GM21528 (cell line): ENCODE measurements around the gene FGFRL1.
"Not testable (repeated sequence)": the region's sequence is repeated elsewhere in the genome, so short reads cannot be mapped to it uniquely, and the experiment has no call there.

Experiments used
- ATAC-seq: cut with Tn5 transposase; IDR thresholded peaks from one replicate; pipeline ENCODE4 v1.9.1; 2021; ENCODE audit warnings: mild to moderate bottlenecking, moderate library complexity; ENCODE audit not compliant: unreplicated experiment, low FRiP score

The FGFRL1 gene

DNA sequence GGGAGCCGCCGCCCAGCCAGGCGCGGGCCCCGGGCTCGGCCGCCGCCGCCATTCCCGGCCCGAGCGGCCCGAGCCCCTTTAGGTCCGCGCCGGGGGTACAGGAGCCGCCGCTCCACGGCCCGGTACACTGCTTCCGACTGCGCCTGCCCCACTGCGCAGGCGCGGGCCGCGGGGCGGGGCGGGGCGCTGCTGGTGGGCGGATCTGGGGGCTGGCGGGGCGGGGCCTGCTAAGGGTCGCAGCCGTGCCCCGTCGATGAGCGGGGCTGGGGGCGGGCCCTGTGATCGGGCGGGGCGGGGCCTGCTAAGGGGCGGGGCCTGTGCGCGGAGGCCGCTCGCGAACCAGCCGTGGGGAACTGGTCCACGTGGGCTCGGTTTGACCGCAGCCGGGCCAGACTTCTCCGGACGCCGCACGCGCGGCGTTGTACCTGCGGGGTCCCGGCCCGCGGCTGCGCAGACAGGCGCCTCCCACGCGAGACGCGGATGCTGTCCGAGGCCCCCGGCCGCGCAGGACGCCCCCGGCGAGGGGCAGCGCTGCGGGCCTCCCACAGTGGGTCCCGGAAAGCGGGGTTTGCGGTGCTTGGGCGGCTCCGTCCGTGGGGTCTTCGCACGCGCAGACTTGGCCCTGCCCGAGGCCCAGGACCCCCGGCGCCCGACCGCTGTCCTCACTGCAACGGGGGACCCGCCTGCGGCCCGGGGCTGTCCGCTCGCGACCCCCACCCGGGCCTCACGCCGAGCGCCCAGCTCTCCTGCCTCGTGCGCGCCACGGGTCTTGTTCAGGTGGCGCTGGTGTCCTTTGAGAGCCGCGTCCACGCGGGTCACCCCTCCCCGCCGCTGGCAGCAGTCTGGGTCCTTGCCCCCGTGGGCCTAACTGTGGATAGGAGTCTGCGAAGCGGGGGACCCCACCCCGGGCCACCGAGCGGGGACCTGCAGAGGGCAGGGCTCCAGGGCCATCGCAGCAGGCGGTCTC, 37.7 kb upstream of the FGFRL1 start, which contains the start of gene DGKQ:
TSS of gene DGKQ (minus strand) at position 139 of the 967 bp plus-strand sequence. CDS start at position 52, 87 bp downstream.
- peak; percentile 62 for ATAC-seq

DNA sequence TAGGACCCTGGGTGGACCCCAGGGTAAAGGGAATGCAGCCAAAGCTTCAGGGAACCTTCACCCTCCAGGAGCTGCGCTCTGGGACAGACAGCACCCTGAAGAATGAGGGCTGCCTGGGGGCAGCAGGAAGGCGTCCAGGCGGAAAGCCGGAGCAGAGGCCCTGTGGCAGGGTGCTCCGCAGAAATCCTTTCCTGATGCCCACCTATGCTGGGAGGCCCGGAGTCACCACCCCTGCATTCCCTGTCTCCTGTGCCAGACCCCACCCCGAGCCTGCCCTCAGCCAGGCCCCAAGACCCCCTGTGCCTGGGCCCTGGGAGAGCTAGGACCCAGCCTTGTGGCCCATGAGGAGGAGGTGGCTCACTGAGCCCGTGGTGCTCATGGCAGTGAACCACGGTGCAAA, 36.8 kb upstream of the FGFRL1 start:
- ATAC-seq = no peak

DNA sequence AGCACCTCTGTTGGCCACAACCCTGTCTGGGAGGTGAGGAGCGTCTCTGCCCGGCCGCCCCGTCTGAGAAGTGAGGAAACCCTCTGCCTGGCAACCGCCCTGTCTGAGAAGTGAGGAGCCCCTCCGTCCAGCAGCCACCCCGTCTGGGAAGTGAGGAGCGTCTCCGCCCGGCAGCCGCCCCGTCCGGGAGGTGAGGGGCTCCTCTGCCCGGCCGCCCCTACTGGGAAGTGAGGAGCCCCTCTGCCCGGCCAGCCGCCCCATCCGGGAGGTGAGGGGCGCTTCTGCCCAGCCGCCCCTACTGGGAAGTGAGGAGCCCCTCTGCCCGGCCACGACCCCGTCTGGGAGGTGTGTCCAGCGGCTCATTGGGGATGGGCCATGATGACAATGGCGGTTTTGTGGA, 35.4 kb upstream of the FGFRL1 start:
- not testable (repeated sequence) for ATAC-seq

DNA sequence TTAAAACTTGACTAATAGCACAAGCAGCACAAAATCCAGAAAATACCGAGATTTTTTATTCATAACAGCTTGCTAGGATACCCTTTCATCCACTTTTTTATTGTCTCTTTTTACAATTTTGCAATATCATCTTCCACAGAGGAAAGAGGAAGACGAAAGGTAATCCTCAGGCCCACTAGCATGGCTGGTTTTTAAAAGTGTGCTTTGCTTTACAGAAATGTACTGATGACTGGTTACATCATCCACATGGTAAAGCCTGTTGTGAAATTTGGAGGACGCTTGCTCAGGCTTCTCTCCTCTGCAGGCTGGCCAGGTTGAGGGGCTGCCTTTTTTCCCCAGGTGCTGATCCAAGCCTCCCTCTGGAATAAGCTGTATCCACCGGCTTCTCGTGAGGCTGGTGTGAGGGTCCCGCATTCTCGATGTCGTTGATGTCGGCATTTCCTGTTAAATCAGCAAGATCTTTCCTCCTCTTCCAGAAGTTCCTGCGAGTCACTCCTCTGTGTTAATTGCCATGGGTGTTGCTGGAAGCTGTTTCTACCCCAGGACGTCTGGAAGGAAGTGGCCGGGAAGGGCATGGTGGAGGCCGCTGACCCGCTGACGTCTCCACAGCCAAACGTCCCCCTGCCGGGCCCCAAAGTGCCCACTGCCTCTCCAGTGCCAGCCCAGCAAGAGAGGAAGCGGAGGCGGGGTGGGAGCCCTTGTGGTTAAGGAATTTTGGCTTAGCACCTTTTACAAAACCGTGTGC, 32.3 kb upstream of the FGFRL1 start:
- no peak for ATAC-seq

DNA sequence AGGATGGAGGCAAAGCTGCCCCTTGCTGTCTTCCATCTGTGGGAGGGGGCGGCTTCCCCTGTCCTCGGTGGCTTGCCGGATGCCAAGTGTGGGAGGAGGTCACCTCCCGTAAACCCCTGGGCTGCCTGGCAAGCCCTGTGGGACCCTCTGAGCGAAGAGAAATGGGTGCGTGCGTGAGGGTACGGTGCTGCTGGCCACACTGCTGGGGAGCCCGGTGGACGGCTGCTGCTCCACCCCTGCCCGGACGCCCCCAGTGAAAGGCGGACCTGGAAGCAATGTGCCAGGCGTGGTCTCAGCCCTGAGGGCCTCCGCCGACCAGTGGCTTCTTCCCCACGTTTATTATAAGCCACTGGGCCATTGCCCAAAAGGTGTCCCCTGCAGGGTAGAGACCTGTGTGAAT, 29.1 kb upstream of the FGFRL1 start:
- ATAC-seq = no peak

DNA sequence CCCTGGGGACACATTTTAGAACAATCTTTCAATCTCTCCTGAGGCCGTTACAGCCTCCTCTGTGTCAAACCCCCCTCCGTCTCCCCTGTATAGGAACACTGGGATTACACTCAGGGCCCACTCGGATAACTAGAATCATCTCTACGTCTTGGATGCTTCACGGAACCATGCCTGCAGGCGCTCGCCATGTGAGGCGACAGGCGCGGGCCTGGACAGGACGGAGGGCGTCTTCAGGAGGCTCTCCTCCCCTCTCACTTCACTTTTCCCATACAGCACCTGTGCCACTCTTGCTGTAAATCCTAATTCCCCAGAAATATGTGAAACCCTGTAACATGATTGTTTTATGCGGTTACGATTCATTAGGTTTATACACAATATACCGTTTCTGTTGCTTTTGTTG, 28.6 kb upstream of the FGFRL1 start:
- no peak for ATAC-seq

DNA sequence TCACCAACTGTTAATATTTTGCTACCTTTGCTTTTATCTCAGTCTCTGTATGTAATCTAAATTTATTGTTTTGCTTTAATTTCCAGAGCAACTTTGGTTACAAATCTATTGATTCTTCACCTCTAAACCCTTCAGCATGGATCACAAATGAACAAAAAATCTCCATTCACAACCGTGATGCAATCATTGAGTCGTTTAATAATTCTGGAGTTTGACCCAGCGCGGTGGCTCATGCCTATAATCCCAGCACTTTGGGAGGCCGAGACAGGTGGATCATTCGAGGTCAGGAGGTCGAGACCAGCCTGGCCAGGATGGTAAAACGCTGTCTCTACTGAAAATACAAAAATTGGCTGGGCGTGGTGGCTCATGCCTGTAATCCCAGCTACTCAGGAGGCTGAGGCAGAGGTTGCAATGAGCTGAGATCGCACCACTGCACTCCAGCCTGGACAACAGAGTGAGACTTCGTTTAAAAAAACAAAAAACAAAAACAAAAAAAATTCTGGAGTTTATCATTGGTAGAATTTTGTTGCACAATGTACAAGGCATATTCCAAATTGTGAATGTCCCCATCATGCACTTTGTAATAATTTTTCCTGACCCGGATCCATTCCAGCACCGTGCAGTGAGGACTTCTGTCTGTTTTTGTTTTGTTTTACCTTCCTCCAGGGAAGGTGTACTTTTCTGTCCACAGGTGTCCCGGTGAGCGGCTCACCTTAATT, 26.9 kb upstream of the FGFRL1 start:
- ATAC-seq = no peak

DNA sequence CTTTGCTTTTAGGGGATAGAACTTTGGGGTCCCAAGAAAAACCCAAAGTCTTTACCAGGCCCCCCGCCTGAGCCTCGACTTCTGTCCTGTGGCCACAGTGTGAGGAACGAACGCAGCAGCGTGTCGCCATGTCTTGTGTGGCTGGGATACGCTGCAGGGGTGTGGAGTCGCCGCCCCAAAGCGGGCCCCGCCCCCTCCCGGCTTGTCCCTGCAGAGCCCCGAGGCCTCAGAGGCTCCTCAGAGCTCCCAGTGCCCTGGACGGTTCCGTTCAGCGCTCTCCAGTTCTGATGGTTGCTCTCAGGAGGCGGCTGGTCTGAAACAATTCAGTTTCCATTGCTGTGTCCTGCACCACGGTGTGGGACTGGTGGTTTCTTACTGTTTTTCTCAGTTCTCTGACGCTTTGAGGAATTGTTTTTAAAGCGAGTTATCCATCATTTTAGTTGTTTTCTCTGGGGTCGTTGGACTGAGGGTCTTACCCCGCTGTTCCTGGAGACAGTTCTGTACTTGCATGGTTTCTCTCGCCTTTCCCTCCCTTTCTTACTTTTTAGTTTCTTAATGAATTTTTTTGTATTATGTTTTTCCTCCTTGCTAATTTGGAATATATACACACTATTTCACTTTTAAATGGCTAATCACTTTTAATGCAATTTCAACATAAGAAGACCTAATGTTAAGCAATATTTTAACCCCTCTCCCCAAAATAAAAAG, 26.1 kb upstream of the FGFRL1 start:
- no peak for ATAC-seq

DNA sequence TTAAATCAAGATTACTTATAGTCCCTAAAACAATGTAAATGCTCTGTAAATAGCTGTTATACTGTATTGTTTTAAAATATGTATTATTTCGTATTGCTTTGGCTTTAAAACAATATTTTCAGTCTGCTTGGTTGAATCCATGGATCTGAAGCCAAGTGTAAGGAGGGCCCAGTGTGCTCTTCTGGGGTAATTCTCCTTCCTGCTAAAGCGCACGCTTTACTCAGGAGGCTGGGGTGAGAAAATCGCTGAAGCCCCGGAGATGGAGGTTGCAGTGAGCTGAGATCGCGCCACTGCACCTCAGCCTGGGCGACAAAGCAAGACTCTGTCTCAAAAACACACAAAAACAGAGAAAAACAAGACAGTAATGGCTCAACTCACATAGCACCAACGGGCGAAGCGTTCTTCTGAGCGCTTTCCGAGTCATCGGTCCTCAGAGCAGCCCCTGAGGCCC, 25.0 kb upstream of the FGFRL1 start:
- no peak for ATAC-seq

DNA sequence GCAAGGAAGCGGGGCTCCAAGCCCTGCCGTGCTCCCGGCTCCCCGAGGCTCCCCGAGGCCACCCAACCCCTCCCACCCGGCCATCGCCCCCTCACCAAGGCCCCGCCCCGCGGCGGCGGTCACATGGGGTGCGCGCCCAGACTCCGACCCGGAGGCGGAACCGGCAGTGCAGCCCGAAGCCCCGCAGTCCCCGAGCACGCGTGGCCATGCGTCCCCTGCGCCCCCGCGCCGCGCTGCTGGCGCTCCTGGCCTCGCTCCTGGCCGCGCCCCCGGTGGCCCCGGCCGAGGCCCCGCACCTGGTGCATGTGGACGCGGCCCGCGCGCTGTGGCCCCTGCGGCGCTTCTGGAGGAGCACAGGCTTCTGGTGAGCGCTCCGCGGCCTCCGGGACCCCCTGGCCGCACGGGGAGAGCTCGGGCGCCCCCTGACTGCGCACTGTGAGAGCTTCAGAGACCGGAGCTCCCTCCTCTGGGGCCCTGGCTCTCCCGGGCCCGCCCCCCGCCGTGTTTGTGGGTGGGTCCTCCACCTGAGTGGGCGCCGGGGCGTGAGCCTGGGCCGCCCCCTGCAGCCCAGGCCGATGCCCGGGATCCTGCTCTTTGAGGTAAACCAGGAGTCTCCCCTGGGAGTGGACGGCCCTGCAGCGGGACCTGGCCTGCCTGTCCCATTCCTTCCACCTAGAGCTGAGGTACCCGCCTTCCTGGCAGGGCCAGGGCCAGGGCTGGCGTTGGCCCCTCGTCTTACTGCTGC, 24.4 kb upstream of the FGFRL1 start, which contains the start of gene IDUA:
TSS of gene IDUA (plus strand) at position 166 of the 745 bp plus-strand sequence. CDS start at position 207, 41 bp downstream.
- peak; percentile 76 for ATAC-seq

DNA sequence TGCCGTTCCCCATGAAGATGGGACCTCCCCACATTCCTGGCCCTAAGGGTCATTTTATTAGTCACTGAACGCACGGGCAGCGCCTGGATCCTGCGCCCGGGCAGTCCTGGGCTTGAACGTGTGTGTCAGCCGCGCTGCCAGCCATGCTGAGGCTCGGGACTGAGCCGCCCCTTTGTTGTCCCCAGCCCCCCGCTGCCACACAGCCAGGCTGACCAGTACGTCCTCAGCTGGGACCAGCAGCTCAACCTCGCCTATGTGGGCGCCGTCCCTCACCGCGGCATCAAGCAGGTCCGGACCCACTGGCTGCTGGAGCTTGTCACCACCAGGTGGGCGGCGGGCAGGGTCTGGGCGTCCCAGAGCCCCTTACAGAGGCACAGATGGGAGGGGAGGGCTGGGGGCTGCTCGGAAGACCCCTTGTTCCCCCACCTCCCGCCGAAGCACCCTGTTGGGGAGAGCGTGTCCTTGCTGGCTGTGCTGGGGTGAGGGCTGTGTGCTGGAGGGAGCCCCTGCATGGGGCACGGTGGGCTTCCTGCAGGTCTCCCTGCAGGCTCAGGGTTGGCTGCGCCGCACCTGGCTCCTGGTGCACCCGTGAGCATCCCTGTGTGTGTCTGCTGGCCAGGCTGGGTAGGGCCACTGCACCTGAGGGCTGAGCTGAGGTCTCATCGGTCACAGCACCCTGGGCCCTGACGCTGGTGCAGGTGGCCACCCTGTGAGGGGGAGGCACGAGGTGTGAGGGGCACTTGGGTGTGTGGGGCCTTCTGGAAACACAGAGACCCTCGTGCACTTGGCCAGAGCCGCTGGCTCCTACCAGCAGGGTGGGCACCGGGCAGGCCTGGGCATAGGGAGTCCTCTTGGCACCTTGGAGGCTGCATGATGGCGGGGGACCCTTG, 23.6 kb upstream of the FGFRL1 start:
- ATAC-seq = no peak

DNA sequence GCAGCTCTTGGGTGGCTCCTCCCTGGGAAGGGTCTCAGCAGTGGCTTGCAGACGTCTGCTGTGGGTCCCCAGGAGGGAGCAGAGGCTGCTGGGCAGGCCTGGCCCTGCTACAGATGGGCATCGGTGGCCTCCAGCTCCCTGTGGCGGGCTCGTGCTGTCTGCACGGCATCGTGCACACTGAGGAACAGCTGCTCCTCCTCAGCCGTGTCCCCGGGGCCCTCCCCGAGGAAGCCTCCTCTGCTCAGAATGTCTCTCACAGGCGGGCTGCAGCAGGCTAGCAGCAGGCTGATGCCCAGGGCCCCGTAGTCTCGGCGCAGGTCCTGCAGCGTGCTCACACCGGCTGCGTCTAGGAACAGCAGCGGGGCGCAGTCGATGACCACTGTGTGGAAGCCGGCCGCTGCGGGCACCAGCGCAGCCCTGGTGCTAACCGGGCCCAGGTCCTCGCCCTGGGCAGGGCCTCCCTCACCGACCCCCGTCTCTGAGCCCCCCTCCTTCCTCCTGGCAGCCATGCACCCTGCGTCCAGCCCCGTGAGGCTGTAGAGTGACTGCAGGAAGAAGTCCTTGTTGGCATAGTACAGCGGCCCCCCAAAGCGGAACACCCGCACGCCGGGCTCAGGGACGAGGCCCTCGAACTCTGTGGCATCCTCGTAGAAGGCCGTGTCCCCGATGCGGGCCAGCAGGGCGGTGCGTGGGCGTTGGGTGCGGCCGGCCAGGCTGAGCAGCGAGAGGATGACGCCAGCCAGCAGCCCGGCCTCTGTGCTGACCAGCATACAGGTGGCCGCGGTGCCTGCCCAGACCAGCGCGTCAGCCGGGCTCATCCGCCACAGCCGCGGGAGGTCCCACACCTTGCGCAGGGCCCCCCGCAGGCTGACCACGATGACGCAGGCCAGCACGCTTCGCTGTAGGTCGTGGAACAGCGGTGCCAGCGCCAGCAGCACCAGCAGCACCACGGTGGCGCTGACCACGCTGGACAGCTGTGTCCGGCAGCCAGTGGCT, 22.4 kb upstream of the FGFRL1 start:
- no peak for ATAC-seq

DNA sequence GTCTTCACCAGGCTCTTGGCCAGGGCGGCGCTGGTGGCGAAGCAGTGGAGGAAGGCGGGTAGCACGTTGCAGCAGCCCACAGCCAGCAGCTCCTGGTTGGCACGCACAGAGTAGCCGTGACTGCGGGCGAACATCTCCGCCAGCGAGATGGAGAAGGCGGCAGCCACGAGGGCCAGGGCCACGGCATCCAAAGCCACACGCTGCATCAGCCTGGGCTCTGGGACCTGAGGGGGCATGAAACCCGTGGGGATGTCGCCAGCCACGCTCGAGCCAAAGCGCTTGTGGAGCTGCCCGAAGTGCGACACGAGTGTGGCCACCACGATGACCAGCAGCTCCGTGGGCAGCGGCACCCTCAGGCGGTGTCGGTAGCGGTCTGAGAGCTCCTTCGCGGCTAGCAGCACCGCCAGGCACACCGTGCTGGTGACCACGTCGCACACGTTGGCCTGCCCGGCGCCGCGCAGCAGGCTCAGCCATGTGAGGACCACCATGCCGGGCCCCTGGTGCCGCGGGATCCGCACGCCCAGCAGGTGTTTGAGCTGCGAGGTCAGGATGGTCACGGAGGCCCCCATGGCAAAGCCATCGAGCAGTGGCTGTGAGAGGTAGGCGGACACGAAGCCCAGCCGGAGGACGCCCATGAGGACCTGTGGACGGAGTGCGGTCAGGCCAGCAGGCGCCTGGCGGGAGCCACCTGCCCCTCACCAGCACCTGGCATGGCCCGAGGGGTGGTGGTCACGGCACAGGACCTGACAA, 21.5 kb upstream of the FGFRL1 start:
- ATAC-seq = no peak

DNA sequence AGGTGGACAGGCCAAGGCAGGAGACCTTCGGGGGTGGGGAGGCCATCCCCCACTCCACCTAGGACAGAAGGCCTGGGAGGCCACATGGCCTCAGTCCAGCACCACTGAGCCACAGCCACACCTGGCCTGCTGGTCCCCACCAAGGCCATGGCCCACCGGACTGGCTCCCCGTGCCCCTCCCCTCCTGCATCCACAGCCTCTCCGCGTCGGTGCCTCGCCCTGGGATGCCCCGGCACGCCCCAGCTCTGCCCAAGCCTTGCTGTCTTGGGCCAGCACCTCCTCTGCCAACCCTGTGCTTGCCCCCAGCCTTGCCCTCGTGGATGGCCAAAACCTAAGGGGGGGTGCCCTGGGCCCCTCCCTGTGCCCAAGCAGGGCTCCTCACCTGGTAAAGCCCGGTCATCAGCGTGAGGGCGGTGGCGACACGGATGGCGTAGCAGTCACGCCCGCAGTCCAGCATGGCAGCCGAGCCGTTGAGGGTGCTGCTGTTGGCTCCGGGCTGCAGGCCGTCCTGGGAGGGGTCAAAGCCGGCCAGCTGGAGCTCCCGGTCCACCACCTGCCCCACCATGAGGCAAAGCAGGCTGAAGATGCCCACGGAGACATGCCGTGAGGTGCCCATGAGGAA, 20.6 kb upstream of the FGFRL1 start:
- ATAC-seq = no peak

DNA sequence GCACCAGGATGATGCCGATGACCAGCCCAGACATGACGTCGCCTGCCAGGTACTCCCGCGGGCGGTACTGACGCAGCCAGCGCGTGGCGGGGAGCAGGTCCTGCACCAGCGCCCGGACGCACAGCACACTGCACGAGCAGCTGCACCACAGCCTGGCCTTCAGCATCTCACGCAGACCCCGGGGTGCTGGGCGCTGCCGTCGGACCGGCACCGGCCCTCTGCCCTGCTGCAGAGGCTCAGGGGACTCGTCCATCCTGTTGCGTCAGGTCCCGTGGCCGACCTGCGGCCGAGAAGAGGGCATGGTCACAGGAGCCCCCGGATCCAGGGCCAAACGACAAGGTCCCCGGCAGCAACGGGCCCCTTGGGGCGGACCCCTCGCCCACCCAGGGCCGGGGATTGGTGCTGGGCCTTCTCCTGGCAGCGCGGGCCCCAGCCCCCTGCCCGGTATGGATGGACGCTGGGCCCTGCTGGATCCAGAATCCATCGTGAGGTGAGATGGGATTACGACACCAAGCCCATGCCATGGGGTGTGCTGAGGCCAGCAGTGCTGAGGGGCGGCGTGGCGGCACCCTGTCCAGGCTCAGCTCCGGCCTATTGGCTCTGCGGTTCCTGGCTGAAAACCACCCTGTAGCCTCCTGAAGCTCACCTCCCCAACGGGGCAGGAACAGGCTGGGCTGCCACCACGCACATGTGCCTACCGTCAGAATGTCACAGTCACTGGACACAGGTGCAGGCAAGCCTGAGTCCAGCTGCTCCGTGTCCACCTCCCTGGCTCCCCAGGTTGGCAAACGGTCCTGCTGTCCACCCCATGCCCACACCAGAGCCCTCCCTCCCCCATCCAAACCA, 19.8 kb upstream of the FGFRL1 start:
- ATAC-seq = no peak
